H9 (cell line): ENCODE measurements around the gene VAV3. TPM values are rescaled to one million over a fixed set of nuclear protein-coding genes. Genes with fewer than 3 reads are reported as not detected.

Experiments used
- DNase-seq: peaks from one replicate; pipeline ENCODE4 v3.0.0-alpha.2; 2017
- H2AFZ ChIP-seq: one replicate; pipeline ENCODE4 v1.6.1; 2013; ENCODE audit warnings: mild to moderate bottlenecking, low read length, control low read depth, moderate library complexity
- H2AK5ac ChIP-seq: 2 replicates; pipeline ENCODE4 v1.6.1; 2013; ENCODE audit warnings: low read length, control low read depth, mixed read lengths; ENCODE audit not compliant: insufficient read length
- H2BK120ac ChIP-seq: one replicate; pipeline ENCODE4 v1.6.1; 2013; ENCODE audit warnings: low read depth, mild to moderate bottlenecking, low read length, control low read depth, inconsistent platforms; ENCODE audit not compliant: poor library complexity, severe bottlenecking
- H2BK12ac ChIP-seq: 2 replicates; pipeline ENCODE4 v1.6.1; 2013; ENCODE audit warnings: low read length, control low read depth, mixed read lengths, low read depth; ENCODE audit not compliant: insufficient read length
- H2BK15ac ChIP-seq: 2 replicates; pipeline ENCODE4 v1.6.1; 2013; ENCODE audit warnings: low read depth, low read length, control low read depth
- H2BK20ac ChIP-seq: one replicate; pipeline ENCODE4 v1.6.1; 2013; ENCODE audit warnings: low read depth, mild to moderate bottlenecking, low read length, control low read depth, inconsistent platforms; ENCODE audit not compliant: poor library complexity, severe bottlenecking
- H2BK5ac ChIP-seq: 2 replicates; pipeline ENCODE4 v1.6.1; 2013; ENCODE audit warnings: low read length, control low read depth, mixed read lengths; ENCODE audit not compliant: insufficient read length
- H3K14ac ChIP-seq: 2 replicates; pipeline ENCODE4 v1.6.1; 2013; ENCODE audit warnings: low read length, control low read depth; ENCODE audit not compliant: insufficient read depth
- H3K18ac ChIP-seq: 2 replicates; pipeline ENCODE4 v1.6.1; 2013; ENCODE audit warnings: low read depth, mild to moderate bottlenecking, mixed read lengths, low read length, control low read depth; ENCODE audit not compliant: insufficient read length
- H3K23ac ChIP-seq: 2 replicates; pipeline ENCODE4 v1.6.1; 2013; ENCODE audit warnings: low read length, control low read depth, mixed read lengths, low read depth; ENCODE audit not compliant: insufficient read length
- H3K23me2 ChIP-seq: 2 replicates; pipeline ENCODE4 v1.6.1; 2013; ENCODE audit warnings: low read depth, mild to moderate bottlenecking, mixed read lengths, low read length, control low read depth; ENCODE audit not compliant: insufficient read length, poor library complexity, severe bottlenecking
- H3K27ac ChIP-seq: 2 replicates; pipeline ENCODE4 v1.5.1; 2013; ENCODE audit warnings: low read length, control low read depth, mixed read lengths, low read depth; ENCODE audit not compliant: insufficient read length
- H3K27me3 ChIP-seq: 2 replicates; pipeline ENCODE4 v1.6.1; 2013; ENCODE audit warnings: low read length, control low read depth, inconsistent platforms; ENCODE audit not compliant: insufficient read depth
- H3K4ac ChIP-seq: 2 replicates; pipeline ENCODE4 v1.6.1; 2013; ENCODE audit warnings: low read depth, mild to moderate bottlenecking, control low read depth, inconsistent platforms, low read length, moderate library complexity
- H3K4me1 ChIP-seq: 2 replicates; pipeline ENCODE4 v1.6.1; 2013; ENCODE audit warnings: low read length, control low read depth, inconsistent platforms; ENCODE audit not compliant: insufficient read depth
- H3K4me2 ChIP-seq: 2 replicates; pipeline ENCODE4 v1.6.1; 2013; ENCODE audit warnings: low read length, control low read depth, mixed read lengths; ENCODE audit not compliant: insufficient read length, insufficient read depth
- H3K56ac ChIP-seq: 2 replicates; pipeline ENCODE4 v1.6.1; 2013; ENCODE audit warnings: low read depth, mild to moderate bottlenecking, mixed read lengths, low read length, control low read depth; ENCODE audit not compliant: insufficient read length
- H3K79me1 ChIP-seq: 2 replicates; pipeline ENCODE4 v1.6.1; 2013; ENCODE audit warnings: low read depth, mild to moderate bottlenecking, moderate library complexity, low read length, control low read depth, inconsistent platforms; ENCODE audit not compliant: insufficient read depth, poor library complexity, severe bottlenecking
- H3K79me2 ChIP-seq: 2 replicates; pipeline ENCODE4 v1.6.1; 2013; ENCODE audit warnings: low read length, control low read depth, inconsistent platforms; ENCODE audit not compliant: insufficient read depth
- H3K9ac ChIP-seq: 2 replicates; pipeline ENCODE4 v1.6.1; 2013; ENCODE audit warnings: low read length, control low read depth, mixed read lengths; ENCODE audit not compliant: insufficient read length; ENCODE audit errors: extremely low read depth
- H3K9me3 ChIP-seq: one replicate; pipeline ENCODE4 v1.6.1; 2013; ENCODE audit warnings: low read depth, low read length, inconsistent platforms; ENCODE audit not compliant: control insufficient read depth
- H3T11ph ChIP-seq: one replicate; pipeline ENCODE4 v1.6.1; 2013; ENCODE audit warnings: mild to moderate bottlenecking, low read length, control low read depth, inconsistent platforms
- H4K20me1 ChIP-seq: one replicate; pipeline ENCODE4 v1.6.1; 2013; ENCODE audit not compliant: control insufficient read depth, insufficient read length, insufficient read depth
- H4K5ac ChIP-seq: 2 replicates; pipeline ENCODE4 v1.6.1; 2013; ENCODE audit warnings: low read depth, mild to moderate bottlenecking, mixed read lengths, low read length, control low read depth; ENCODE audit not compliant: insufficient read length
- H4K8ac ChIP-seq: replicated peaks from 2 replicates; pipeline ENCODE4 v1.6.1; 2013; ENCODE audit warnings: low read length, control low read depth, mixed read lengths, low read depth; ENCODE audit not compliant: insufficient read length
- H4K91ac ChIP-seq: 2 replicates; pipeline ENCODE4 v1.6.1; 2013; ENCODE audit warnings: low read depth, mild to moderate bottlenecking, moderate library complexity, mixed read lengths, low read length, control low read depth; ENCODE audit not compliant: insufficient read length
- H3K27ac Mint-ChIP-seq, 3 experiments: 2 replicates in 2 of 3; 3 replicates in 1 of 3; pipeline ENCODE4 v1.8.0; 2020 to 2021; ENCODE audit warnings: mixed read lengths in 3 of 3, mild to moderate bottlenecking in 1 of 3, moderate library complexity in 1 of 3
- H3K27me3 Mint-ChIP-seq: 2 replicates; pipeline ENCODE4 v1.8.0; 2021; ENCODE audit warnings: low read depth, mild to moderate bottlenecking, moderate library complexity, mixed read lengths
- H3K36me3 Mint-ChIP-seq, 3 experiments: 2 replicates in 2 of 3; 3 replicates in 1 of 3; pipeline ENCODE4 v1.8.0; 2020 to 2021; ENCODE audit warnings: low read depth in 3 of 3, mixed read lengths in 3 of 3; ENCODE audit not compliant: insufficient read depth in 1 of 3
- H3K4me1 Mint-ChIP-seq, 2 experiments: 2 replicates each; pipeline ENCODE4 v1.8.0; 2020; ENCODE audit warnings: mixed read lengths in 2 of 2
- H3K4me3 Mint-ChIP-seq, 2 experiments: 2 replicates in 1 of 2; 3 replicates in 1 of 2; pipeline ENCODE4 v1.8.0; 2020 to 2021; ENCODE audit warnings: mild to moderate bottlenecking in 2 of 2, mixed read lengths in 2 of 2, moderate library complexity in 1 of 2
- H3K9me3 Mint-ChIP-seq, 2 experiments: 2 replicates in 1 of 2; 3 replicates in 1 of 2; pipeline ENCODE4 v1.8.0; 2020; ENCODE audit warnings: mild to moderate bottlenecking in 2 of 2, mixed read lengths in 2 of 2, moderate library complexity in 1 of 2
- CTCF ChIP-seq: fragments of 200-600 bp; sonication (generic); conservative IDR thresholded peaks from 3 replicates; pipeline ENCODE4 v1.8.0; 2021; ENCODE audit warnings: antibody characterized with exemption, mild to moderate bottlenecking
- WGBS: extraction: QIAGEN DNeasy Blood & Tissue Kit; methylation state at CpG from one replicate; pipeline ENCODE4 v1.1.7; 2013; ENCODE audit warnings: missing lambda C conversion rate, low lambda C conversion rate, mixed read lengths; ENCODE audit not compliant: insufficient read length; ENCODE audit errors: extremely low coverage; 5-methylcytosine and 5-hydroxymethylcytosine counted together
- total RNA-seq: library from RNA; stranded (reverse); gene quantifications from 2 replicates; pipeline ENCODE4 v1.2.1, GENCODE V29; 2021

Gene VAV3
- total RNA-seq, 1 experiment from 2014 or later: 5.1 TPM

GRCh38 chr1:107830526-107830925, 134.5 kb downstream of the VAV3 start:
- Histone ChIP-seq H4K5ac (no peak overlapping the region), H3K14ac (no peak overlapping the region), H3K9ac (no peak overlapping the region), H4K91ac (no peak overlapping the region), H2AK5ac (no peak overlapping the region), H3K27ac (no peak overlapping the region), H3K27me3 (no peaks in the 10 kb centered on the region), H2BK12ac (no peak overlapping the region), H2AFZ (no peak overlapping the region), H3K4me2 (no peak overlapping the region), H3K4me1 (no peaks in the 10 kb centered on the region), H3K9me3 (no peaks in the 10 kb centered on the region), H3K56ac (no peak overlapping the region), H3K18ac (no peak overlapping the region), H3K23me2 (no peaks in the 10 kb centered on the region), H3K79me1 (no peaks in the 10 kb centered on the region), H4K8ac (no peak overlapping the region), H2BK5ac (no peak overlapping the region), H4K20me1 (no peaks in the 10 kb centered on the region), H2BK15ac (no peak overlapping the region), H2BK20ac (no peak overlapping the region), H3T11ph (no peak overlapping the region), H3K23ac (no peak overlapping the region), H3K79me2 (no peaks in the 10 kb centered on the region; the same call in 1 of the 2 replicates), H3K4ac (no peak overlapping the region), H2BK120ac (no peak overlapping the region)
- H3K9me3 Mint-ChIP-seq: no peaks in the 10 kb centered on the region; a peak in 1 of 5 replicates
- peak overlapping the region in 1 of 3 experiments; percentile 15; a peak in 1 of 7 replicates for H3K27ac Mint-ChIP-seq
- no peak for TF ChIP-seq CTCF
- no CpG with 5 or more reads among the region's 3 CpGs for WGBS
- no peak for DNase-seq
- no peak overlapping the region for H3K4me3 Mint-ChIP-seq
- peaks cover 23 to 27% of the 10 kb centered on the region in 2 experiments for H3K4me1 Mint-ChIP-seq
- H3K36me3 Mint-ChIP-seq: no peaks in the 10 kb centered on the region
- no peaks in the 10 kb centered on the region for H3K27me3 Mint-ChIP-seq
